ENCODE measurements around the gene LILRB4. TPM values are rescaled to one million over a fixed set of nuclear protein-coding genes. Genes with fewer than 3 reads are reported as not detected.
"Not testable (repeated sequence)": the region's sequence is repeated elsewhere in the genome, so short reads cannot be mapped to it uniquely, and the experiment has no call there.

Gene LILRB4
- total and polyA plus RNA-seq, 2 of the 4 experiments (the other 2 are of a cell fraction), result not detected

DNA sequence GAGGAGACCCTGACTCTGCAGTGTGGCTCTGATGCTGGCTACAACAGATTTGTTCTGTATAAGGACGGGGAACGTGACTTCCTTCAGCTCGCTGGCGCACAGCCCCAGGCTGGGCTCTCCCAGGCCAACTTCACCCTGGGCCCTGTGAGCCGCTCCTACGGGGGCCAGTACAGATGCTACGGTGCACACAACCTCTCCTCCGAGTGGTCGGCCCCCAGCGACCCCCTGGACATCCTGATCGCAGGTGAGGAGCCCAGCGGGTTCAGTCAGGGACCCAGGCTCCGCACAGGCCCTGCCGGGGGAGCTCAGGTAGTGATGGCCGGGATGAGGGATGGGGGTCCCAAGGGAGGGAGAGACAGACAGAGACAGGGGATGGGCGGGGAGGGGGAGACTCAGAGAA is 30.3 kb upstream of the LILRB4 start:
- in situ Hi-C loops (cut with MboI; ENCODE audit: low sequenced_read_pairs), result loop anchor here (5.0 kb wide), 1 partner anchor 350 kb away; the partner anchor contains the start of gene LILRB2
- dilution Hi-C loops (cut with HindIII; ENCODE audit: low sequenced_read_pairs, unreplicated experiment); H2BK120ac ChIP-seq (ENCODE audit: low read depth, low read length); H3K23ac ChIP-seq (ENCODE audit: low read depth, low read length); H4K5ac ChIP-seq (ENCODE audit: low read depth, low read length); H2BK20ac ChIP-seq (ENCODE audit: low read depth, low read length); H4K20me1 ChIP-seq (ENCODE audit: insufficient read depth, low read length); H3K4ac ChIP-seq (ENCODE audit: low read depth, low read length); H4K91ac ChIP-seq (ENCODE audit: insufficient read depth, low read depth, low read length); H3K27ac ChIP-seq (ENCODE audit: insufficient read depth, low read length); H3K4me1 ChIP-seq (ENCODE audit: control insufficient read depth, insufficient read depth, low read length); H3K4me2 ChIP-seq (ENCODE audit: low read depth, low read length); ATAC-seq (ENCODE audit: low read depth); H2AFZ ChIP-seq (replicated peaks; ENCODE audit: low read length, poor library complexity); H2AK9ac ChIP-seq (replicated peaks; ENCODE audit: low read depth, low read length, poor library complexity); H2BK15ac ChIP-seq (ENCODE audit: low read depth, low read length); H3K9me1 ChIP-seq (ENCODE audit: insufficient read depth, low read length); H3K36me3 ChIP-seq (ENCODE audit: control insufficient read depth, insufficient read depth, low read length); H2BK5ac ChIP-seq (ENCODE audit: low read depth, low read length, poor library complexity, severe bottlenecking); H2AK5ac ChIP-seq (ENCODE audit: low read depth, low read length); POLR2A ChIA-PET (ENCODE audit: unreplicated experiment); H3K4me3 ChIP-seq (ENCODE audit: insufficient read depth, low read depth, low read length); DNase-seq; CTCF ChIA-PET; H3K18ac ChIP-seq (ENCODE audit: low read depth, low read length); intact Hi-C loops (cut with micrococcal nuclease); H3K56ac ChIP-seq (ENCODE audit: extremely low read depth, insufficient read depth, low read length); BruUV-seq (replicated peaks); H3K9ac ChIP-seq (ENCODE audit: low read depth, low read length); H4K8ac ChIP-seq (ENCODE audit: low read depth in 2 of 2, low read length in 2 of 2); H3K27me3 ChIP-seq (ENCODE audit: control insufficient read depth, insufficient read depth, low read length); H3K79me1 ChIP-seq (ENCODE audit: low read depth in 1 of 2, low read length in 2 of 2); H3K14ac ChIP-seq (replicated peaks; ENCODE audit: low read depth, low read length): not testable (repeated sequence)
- WGBS, 2 experiments (ENCODE audit: extremely low coverage in 2 of 2, insufficient read length in 1 of 2), result 67% methylated on average over 4 of the region's 16 CpGs; no CpG with 5 or more reads in 1 of the 2 experiments
- H3K9me3 ChIP-seq (ENCODE audit: control insufficient read depth, insufficient read depth, low read length), result peaks cover 22% of the 10 kb centered on the region; the same call in 1 of the 2 replicates

Data from IMR-90 (cell line).